Hematopoietic multipotent progenitor cell treated with erythropoietin and hydrocortisone succinate and interleukin-3 and kit ligand, for 8 days (in vitro differentiated cells): ENCODE measurements around the gene IVNS1ABP.
"Not testable (repeated sequence)": the region's sequence is repeated elsewhere in the genome, so short reads cannot be mapped to it uniquely, and the experiment has no call there.

ENCODE experiments used
- DNase-seq: peaks from one replicate; pipeline ENCODE4 v3.0.0-alpha.2; 2015

The IVNS1ABP gene

DNA sequence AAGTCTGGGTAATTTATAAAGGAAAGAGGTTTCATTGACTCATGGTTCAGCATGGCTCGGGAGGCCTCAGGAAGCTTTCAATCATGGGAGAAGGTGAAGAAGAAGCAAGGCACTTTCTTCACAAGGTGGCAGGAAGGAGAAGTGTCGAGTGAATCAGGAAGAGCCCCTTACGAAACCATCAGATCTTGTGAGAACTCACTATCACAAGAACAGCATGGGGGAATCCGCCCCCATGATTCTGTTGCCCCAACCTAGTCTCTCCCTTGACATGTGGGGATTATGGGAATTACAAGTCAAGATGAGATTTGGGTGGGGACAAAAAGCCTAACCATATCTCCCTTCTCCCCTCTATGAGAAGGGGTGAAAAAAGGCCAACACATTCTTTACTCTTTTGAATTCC lies 11.2 kb upstream of the IVNS1ABP start:
- no peak for DNase-seq

DNA sequence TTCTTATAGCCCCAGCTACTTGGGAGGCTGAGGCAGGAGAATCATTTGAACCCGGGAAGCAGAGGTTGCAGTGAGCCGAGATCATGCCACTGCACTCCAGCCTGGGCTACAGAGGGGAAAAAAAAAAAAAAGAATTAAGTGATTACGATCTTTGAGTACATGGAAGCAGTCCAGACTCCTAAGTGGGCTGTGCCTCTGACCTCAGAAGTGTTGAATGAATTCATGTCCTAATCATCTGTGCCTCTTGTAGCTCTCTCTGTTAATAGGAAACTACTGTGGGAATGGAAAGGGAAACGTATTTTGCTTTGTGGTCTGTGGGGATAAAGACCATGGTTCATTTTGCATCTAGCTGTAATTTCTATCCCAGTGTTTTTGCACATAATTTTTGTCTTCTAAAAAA lies 8.4 kb upstream of the IVNS1ABP start:
- peak; percentile 61 for DNase-seq

DNA sequence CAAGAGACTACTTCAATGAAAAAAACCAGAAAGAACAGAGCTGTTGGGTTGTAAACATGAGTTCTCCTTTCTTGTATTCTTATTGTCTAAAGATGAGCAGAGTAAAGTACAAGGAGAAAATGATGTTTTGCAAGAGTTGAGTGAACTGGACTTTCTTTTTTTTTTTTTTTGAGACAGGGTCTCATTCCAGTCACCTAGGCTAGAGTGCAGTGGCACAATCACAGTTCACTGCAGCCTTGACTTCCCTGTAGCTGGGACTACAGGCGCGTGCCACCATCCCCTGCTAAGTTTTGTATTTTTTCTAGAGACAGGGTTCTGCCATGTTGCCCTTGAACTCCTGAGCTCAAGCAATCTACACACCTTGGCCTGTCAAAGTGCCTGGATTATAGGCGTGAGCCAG lies 7.1 kb upstream of the IVNS1ABP start:
- no peak for DNase-seq

DNA sequence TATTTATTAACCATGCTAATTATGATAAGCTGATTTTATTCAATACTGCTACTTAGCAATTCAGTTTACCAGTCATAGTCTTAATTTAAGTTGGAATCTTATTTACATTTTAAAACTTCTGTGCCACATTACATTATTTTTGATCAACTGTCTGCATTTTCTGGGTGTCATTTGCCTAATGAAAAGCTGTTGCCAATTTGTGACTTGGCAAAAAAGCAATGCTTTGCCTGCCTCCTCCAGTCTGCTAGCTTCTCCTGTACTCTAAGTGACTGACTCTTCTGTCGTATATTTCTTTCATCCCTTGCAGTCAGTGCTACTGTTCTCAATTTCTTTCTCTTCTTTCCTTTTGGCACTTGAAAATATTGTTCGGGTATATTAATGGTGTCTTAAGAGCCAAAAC lies 5.6 kb upstream of the IVNS1ABP start:
- DNase-seq = no peak

DNA sequence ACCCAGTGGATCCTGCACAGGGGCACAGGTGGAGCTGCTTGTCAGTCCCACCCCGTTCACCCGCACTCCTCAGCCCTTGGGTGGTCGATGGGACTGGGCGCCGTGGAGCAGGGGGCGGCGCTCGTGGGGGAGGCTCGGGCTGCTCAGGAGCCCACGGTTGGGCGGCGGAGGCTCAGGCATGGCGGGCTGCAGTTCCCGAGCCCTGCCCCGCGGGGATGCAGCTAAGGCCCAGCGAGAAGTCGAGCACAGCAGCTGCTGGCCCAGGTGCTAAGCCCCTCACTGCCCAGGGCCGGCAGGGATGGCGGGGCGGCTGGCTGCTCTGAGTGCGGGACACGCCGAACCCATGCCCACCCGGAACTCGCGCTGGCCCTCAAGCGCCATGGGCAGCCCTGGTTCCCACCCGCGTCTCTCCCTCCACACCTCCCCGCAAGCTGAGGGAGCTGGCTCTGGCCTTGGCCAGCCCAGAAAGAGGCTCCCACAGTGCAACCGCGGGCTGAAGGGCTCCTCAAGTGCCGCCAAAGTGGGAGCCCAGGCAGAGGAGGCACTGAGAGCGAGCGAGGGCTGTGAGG lies 4.7 kb upstream of the IVNS1ABP start:
- DNase-seq = not testable (repeated sequence)

DNA sequence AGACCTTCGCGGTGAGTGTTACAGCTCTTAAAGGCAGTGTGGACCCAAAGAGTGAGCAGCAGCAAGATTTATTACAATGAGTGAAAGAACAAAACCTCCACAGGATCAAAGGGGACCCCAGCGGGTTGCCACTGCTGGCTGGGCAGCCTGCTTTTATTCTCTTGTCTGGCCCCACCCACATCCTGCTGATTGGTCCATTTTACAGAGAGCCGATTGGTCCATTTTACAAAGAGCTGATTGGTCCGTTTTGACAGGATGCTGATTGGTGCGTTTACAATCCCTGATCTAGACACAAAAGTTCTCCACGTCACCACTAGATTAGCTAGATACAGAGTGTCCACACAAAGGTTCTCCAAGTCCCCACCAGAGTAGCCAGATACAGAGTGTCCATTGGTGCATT lies 4.1 kb upstream of the IVNS1ABP start:
- DNase-seq = not testable (repeated sequence)

DNA sequence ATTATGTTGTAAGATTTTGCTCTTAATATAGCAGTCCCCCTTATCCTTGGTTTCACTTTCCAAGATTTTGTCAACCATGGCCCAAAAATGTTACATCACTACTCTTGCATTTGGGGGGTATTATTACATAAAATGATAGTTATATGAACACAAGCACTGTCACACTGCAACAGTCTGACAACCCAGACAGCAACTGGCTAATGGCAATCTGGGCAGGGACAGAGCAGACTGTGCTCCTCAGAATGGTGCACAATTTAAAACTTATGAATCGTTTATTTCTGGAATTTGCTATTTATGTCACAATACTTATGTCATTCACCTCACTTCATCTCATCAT lies 2.1 kb upstream of the IVNS1ABP start:
- DNase-seq = no peak

DNA sequence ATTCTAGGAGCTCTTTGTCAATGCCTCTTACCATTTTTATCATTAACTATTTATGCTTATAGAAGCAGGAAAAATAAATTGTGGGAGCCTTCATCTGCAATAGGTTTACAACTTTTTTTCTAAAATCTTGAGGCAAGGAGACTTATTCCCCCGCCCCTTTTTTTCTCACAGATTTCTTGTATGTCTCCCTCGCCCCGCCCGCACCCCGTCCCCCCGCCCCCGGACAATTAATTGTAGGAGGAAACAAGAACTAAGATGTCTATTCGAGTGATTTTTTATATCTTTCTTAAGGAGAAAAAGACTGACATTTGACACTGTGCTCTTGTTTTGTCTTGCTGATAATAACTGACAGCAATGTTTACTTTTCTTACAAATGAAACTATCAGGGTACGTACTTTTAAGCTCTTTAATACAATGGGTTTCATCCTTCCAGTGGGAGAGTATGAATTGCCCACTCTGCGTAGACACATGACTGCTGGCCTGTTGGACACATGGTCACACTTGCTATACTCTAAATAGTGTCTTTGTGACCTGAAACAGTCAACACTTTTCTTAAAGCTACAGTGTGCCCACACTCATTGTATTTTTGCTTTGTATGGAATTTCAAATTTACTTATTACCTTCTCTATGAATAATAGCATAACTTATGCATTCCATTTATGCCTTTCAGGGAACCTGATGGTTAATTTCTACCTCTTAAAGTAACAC lies 1.5 kb upstream of the IVNS1ABP start:
- DNase-seq = no peak

DNA sequence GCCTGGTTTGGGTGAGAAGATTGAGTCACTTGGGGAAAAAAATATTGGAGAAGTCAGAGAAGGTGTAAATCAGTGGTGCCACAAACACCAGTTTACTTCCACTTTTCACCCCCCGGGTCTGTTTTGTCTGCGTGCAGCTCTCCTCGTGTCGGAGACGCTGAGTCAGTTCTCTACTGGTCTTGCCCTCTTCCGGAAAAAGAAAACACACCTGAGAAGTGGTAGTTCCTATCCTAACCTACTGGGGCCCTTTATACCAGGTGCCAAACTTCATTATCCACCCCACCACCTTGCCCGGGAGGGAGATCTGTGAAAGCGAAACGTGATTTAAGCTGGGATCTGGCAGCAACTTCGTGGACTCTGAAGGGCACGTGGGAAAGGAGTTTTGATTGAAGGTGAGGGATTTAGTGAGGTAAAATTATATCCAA lies 855 bp upstream of the IVNS1ABP start:
- no peak for DNase-seq

DNA sequence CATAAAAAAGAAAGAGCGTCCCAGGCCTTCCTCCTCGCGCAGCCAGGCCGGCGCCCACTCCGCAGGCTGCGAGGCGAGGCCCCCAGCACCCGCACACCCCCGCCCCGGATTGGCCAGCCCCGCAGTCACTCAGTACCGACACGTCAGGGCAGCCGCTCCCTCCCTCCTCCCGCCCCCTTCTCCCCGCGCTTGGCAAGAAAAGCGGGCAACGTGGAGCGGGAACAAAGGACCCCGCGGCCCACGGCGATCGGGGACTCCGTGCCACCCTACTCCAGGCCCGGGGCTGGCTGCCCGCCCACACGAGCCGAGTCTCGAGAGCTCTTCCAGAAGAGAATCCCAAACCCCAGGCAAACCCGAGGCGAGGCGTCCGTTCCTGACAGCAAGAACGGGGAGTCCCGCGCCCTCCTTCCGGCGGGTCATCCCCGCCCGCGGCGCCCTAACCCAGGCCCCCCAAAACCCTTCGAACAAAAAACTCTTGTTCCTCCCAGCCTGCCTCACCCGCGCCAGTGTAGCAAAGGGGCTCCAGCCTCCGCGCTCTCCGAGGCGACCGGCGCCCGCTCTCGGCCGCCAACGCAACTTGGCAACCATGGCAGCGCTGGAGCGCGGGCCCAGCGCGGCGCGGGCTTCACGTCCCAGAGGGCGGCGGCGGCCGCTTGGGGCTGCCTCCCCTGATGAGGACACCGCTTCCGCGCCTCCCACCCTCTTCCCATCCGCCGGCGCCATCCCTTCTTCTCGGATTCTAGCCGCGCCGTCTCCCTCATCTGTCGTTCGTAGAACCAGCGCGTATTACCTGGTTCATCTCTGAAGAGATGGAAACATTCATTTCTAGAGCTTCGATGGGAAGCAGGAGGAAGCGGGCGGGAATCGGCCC lies 645 bp downstream of the IVNS1ABP start:
- peak; percentile 83 for DNase-seq

DNA sequence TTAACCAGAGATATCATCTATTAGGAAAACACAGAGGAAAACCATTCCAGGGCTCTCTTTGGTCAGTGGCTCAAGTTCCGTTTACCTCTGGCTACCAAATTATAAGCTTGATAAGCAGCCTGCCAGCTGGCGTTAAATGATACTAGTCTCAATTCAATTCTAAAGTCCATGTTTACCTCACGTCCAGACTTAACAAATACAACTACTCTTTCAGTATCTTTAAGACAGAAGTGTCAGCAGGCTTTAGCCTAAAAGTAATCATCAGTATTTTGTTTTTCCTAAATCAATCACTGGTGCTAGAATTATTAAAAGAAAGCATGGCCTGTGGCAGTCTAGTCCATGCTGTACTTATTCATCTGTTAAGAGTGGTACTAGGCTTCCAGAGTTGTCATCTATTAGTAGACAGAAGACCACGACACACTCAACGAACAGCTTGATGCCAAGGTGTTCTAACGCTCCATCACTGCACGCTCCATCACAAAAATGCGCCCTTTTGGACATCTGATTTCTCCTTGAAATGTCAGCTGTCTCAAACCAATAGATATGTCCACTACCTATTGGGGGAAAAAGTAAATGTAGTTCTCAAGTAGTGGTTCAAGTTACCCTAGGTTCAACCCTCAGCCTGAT lies 1.5 kb downstream of the IVNS1ABP start:
- peak; percentile 64 for DNase-seq

DNA sequence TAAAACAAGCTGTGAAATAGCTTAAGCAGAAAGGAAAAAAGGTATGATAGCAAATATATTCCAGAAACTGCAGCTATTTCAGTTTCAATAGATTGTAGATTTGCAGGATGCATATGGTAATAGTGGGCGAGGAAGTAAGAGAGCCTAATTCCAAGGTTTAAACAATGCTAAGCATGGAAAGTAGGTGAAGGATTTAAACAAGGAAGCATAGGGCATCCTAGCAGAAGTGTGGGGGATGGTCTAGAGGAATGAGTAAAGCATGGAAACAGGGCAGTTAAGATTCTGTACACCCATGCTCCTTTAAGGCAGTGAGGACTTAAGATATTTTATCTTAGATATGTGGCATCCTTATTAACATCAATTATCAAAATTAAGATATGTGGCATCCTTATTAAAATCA lies 2.6 kb downstream of the IVNS1ABP start:
- DNase-seq = peak; percentile 26

DNA sequence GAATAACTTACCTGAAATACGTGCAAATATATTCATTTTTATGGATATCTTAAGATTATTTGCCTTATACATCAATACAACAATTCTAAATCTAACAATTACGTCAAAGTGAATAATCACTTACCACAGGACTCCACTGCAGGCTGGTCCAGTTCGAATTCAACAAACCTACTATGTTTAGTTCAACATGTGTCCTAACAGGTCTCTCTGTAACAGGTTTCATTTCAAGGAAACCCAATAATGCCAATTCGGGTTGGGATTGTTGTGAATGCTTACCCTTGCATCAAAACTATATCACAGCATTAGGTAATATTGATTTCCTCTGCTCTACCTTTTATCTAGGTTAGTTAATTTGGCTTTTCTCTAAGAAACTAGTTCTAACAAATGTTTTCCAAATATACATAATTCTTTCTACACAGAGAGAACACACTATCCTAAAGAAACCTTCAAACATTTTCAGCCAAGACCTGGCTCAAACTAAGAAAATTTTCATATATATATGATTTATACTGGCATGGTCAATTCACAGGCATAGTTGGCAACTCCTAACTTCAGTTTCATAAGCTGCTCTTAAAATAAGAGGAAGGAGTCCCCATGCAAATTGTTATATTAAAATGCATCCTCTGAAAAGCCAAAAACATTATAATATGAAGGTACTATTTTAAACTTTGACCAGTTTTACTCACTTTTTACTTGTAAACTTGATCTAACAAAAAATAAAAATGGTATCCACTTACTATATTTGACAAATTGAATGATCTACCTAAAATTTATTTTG lies 4.5 kb downstream of the IVNS1ABP start:
- no peak for DNase-seq

DNA sequence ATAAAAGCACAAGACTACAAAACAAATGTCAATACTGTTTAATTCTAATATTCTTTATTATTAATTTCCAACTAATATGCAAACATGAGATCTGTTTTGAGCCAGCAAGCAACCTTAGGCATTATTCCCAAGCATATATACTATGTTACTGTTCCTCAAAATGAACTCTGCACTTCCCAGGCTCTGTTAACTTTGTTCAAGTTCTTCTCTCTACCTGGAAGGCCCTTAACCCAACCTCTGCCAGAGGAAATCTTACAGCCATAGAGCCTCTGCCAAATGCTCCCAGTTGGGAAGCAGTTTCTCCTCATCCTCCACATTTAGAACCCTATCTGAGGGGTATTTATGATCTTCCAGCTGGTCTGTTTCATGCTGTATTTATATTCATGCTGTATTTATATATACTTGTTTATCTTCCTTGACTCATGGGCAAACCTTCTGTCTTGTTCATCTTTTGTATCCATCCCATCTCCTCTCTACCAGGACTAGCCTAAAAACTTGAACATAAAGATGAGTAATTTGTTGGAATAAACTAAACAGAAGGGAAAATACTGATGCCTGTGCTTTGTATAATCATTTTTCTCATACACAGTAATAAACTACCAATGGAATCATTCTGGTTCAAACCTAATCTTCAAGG lies 5.3 kb downstream of the IVNS1ABP start:
- no peak for DNase-seq

DNA sequence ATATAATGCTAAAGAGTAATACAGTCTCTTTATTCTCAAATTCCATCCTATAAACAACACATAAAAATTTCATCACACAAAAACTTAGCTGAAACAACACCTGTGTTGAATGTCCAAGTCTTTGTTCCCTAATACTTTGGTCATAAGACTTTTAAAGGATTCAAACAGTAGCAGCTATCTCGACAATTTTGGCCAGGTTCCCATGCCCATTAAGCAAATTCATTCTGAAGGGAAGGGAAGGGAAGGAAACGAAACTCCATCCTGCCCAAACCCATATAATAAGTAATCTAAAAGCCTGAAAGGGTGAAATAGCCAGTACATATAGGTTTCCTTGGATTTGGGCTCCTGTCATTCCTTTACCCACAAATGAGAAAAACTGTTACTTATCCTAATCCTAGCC lies 7.5 kb downstream of the IVNS1ABP start:
- DNase-seq = no peak

DNA sequence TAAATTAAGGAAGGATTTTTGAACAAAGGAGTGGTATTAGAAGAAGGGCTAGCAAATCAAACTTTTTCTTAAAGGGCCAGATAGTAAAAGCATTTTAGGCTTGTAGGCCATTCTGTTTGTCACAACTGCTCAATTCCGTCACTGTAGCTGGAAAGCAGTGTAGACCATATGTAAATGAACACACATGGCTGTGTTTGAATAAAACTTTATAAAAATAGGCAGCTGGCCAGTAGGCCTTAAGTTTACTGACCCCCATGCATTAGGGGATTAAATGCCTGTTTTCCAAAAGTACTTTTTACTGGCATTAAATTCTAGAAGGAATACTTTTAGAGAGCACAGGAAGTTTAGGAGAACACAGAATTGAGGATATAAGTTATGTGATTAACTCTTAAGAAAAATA lies 8.9 kb downstream of the IVNS1ABP start:
- DNase-seq = no peak

DNA sequence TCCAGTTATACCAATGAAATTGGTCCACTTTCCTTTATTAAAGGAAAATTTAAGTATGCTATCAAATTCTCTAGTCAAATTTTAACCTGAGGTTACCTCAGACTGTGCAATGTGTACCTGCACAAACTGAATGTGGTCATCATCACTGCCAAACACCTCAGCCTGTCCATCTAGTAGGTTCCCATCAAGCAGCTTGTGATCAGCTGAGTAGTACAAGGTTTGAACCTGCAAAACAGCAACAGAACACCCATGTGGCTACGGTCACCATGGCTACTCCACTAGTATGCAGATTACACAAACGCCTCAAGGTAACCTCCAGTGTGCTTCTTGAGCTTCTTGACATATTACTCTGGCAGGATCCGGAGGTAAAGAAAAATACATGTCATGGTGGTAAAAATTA lies 11.6 kb downstream of the IVNS1ABP start:
- no peak for DNase-seq

DNA sequence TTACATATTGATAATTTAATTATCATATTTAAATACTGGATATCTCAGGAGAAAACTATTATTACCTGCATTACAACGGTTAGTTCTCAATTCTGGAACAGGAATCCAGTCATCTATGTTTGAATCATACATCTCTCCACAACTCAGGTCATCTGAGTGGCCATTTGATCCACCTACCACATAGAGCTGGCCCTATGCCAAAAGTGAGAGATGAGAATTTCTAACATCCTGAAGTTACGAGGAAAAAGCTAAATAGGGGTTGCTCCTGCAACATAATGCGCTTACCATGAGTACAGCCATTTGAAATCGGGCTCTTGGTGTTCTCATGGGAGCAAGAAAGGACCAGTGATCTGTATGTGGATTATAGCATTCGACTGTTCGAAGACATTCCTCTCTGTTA lies 16.9 kb downstream of the IVNS1ABP start:
- DNase-seq = no peak

DNA sequence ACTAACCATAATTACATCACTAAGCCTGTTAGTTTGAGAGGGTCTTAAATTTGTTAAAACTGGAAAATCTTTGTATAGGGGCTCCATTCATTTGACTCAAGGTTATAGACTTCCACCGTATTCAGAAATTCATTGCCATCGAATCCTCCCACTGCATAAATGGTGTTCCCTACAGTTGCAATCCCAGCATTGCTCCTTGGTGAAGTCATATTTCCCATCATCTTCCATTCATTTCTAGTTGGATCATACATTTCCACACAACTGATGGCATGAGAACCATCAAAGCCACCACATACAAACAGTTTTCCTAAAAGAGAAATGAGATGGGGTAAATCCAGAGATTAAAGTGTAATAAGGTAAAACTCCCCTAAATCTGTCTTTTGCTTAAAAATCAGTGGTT lies 19.1 kb downstream of the IVNS1ABP start:
- DNase-seq = no peak

DNA sequence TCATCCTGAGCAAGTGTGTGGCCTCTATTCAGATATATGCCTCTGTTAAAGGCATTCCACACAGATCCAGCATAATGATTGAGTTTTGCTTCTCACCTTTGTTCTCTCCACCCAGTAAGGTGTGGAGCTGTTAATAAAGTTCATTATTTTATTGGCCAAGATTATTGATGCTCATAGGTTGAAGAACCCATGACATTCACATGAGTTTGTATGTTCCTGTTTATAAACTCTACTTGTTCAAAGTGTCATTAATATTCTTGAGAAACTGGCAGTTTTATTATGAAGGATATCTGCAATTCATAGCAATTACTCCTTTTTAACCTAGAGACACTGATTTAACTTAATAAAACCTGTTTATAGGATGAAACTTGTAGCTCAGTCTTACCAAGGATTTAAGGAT lies 22.0 kb downstream of the IVNS1ABP start:
- no peak for DNase-seq

DNA sequence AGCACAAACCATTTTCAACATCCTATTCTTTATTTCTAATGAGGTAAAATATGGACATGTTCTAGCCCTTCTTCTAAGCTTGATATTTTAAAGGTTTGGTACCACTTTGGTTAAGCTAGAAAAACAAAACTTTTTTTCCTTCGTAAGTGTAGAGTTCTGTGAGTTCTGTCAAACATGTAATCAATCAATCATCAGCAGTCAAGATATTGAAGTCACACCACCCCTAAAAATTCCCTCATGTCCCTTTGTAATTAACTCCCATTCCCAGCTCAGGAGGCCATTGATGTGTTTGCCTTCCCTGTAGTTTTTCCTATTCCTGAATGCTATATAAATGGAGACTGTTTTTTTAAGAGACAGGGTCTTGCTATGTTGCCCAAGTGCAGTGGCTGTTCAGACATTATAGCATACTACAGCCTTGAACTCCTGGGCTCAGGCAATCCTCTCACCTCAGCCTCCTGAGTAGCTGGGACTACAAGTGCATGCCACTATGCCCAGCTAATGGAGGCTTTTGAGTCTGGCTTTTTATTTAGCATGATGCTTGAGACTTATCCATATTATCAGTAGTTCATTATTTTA lies 23.0 kb downstream of the IVNS1ABP start:
- no peak for DNase-seq

DNA sequence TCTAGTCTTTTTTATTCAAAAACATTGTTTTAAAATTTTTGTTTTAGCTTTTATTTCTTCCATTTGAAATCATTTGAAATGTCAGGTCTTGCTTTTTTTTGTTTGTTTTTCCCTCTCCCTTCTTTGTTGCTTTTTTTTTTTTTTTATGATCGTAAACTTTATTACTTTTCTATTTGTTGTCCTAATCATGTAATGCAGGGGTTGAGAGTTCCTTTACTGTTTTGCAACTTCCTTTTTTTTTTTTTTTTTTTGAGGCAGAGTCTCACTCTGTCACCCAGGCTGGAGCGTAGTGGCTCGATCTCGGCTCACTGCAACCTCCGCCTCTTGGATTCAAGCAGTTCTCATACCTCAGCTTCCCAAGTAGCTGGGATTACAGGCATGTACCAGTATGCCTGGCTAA lies 24.8 kb downstream of the IVNS1ABP start:
- peak; percentile 59 for DNase-seq
